Prostate gland (tissue), 2 donors: ENCODE data around the gene CTBP1. TPM values are rescaled to one million over a fixed set of nuclear protein-coding genes. Genes with fewer than 3 reads are reported as not detected.

Experiments used
- DNase-seq: peaks from one replicate; pipeline ENCODE4 v3.0.0-alpha.2; 2019; ENCODE audit warnings: low spot score
- H3K27ac ChIP-seq, 2 donors: fragments of 200-600 bp; sonication (generic); 2 replicates each; pipeline ENCODE4 v1.5.1; 2017 to 2019
- H3K27me3 ChIP-seq: fragments of 200-600 bp; sonication (generic); replicated peaks from 2 replicates; pipeline ENCODE4 v1.5.1; 2019; ENCODE audit not compliant: insufficient read depth
- H3K36me3 ChIP-seq, 2 donors: fragments of 200-600 bp; sonication (generic); 1 replicate in 1 of 2; 2 replicates in 1 of 2; pipeline versions ENCODE4 v1.5.1 to v1.8.1; 2017 to 2019
- H3K4me1 ChIP-seq: fragments of 200-600 bp; sonication (generic); replicated peaks from 2 replicates; pipeline ENCODE4 v1.5.1; 2019
- H3K4me3 ChIP-seq, 2 donors: fragments of 200-600 bp; sonication (generic); 2 replicates each; pipeline ENCODE4 v1.5.1; 2017 to 2019
- H3K9me3 ChIP-seq: fragments of 200-600 bp; sonication (generic); 2 replicates; pipeline ENCODE4 v1.5.1; 2017
- CTCF ChIP-seq, 4 experiments: fragments of 200-600 bp in 2 of 4; fragments of 450-650 bp in 2 of 4; sonication (generic) in 2 of 4; IDR thresholded peaks; 1 replicate in 3 of 4; 2 replicates in 1 of 4; pipeline ENCODE4 v1.5.1; 2016 to 2019; ENCODE audit warnings: antibody characterized with exemption in 4 of 4, mild to moderate bottlenecking in 2 of 4, moderate library complexity in 2 of 4
- POLR2A ChIP-seq: fragments of 450-650 bp; IDR thresholded peaks from one replicate; pipeline ENCODE4 v1.6.1; 2016; ENCODE audit warnings: antibody characterized with exemption, mild to moderate bottlenecking
- POLR2AphosphoS5 ChIP-seq: sonication (generic); formaldehyde crosslinking; IDR thresholded peaks from one replicate; pipeline ENCODE4 v1.6.1; 2017; ENCODE audit warnings: antibody characterized with exemption
- WGBS: methylation state at CpG from one replicate; pipeline ENCODE4 v1.1.5; 2018; 5-methylcytosine and 5-hydroxymethylcytosine counted together
- intact Hi-C: fragments of 100-400 bp; cut with DNase I; formaldehyde crosslinking; loops from one replicate; pipeline ENCODE4 v1.14.2; 2022
- total RNA-seq, 2 donors: library from RNA; depleted of rRNA; stranded (reverse); fragments of >200 nt; gene quantifications; one replicate each; pipeline ENCODE4 v1.1.0, GENCODE V29; 2016

CTBP1 gene
- total RNA-seq, 2 donors from 2014 or later, result 173 to 264 TPM

GRCh38 chr4:1164956-1165545, 83.9 kb downstream of the CTBP1 start:
- no peak overlapping the region for H3K4me3 ChIP-seq
- H3K27me3 ChIP-seq, result no peaks in the 10 kb centered on the region
- intact Hi-C loops, result loop anchor here (5.0 kb wide), 1 partner anchor 182 kb away; the partner anchor contains the start of gene UVSSA
- no peak for TF ChIP-seq POLR2A
- TF ChIP-seq POLR2AphosphoS5, result no peak
- no peak for TF ChIP-seq CTCF (IDR thresholded peaks at IDR 0.05)
- no peak overlapping the region for H3K27ac ChIP-seq
- no peaks in the 10 kb centered on the region for H3K9me3 ChIP-seq
- no peak for DNase-seq
- 95% methylated on average over 13 of the region's 13 CpGs for whole genome bisulfite sequencing
- H3K36me3 ChIP-seq, result no peaks in the 10 kb centered on the region
- H3K4me1 ChIP-seq, result no peaks in the 10 kb centered on the region

DNA sequence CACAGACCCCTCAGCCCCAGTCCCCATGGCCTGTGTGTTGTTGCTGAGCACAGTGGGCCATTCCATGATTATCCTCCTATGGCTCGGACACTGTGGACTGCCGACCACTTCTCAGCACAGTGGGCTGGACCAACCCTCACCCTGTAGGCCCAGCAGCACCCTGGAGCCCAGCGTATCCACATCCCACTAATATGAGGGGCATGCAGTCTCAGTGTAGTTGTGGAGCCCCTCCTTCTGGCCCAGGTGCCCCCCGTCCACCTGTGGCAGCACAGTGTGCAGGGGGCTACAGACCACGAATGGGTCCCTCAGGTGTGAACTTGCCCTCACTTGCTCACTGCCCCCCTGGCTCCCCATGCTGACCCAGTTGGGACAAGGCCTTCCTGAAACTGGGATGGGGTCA, 84.5 kb downstream of the CTBP1 start:
- Histone ChIP-seq H3K4me1 (no peaks in the 10 kb centered on the region), H3K36me3 (no peaks in the 10 kb centered on the region), H3K9me3 (no peaks in the 10 kb centered on the region), H3K4me3 (no peak overlapping the region), H3K27me3 (no peaks in the 10 kb centered on the region), H3K27ac (no peak overlapping the region)
- DNase-seq, result no peak
- TF ChIP-seq POLR2AphosphoS5 (no peak), POLR2A (no peak), CTCF (IDR thresholded peaks at IDR 0.05) (no peak)
- intact Hi-C loops, result no loop called here
- 93% methylated on average over 5 of the region's 5 CpGs for WGBS

GRCh38 chr4:1164040-1164439, 84.9 kb downstream of the CTBP1 start:
- H3K27ac ChIP-seq, result no peak overlapping the region
- H3K4me1 ChIP-seq, result no peaks in the 10 kb centered on the region
- no peak for TF ChIP-seq POLR2A
- TF ChIP-seq POLR2AphosphoS5, result no peak
- no peak for TF ChIP-seq CTCF (IDR thresholded peaks at IDR 0.05)
- no peaks in the 10 kb centered on the region for H3K36me3 ChIP-seq
- H3K9me3 ChIP-seq, result no peaks in the 10 kb centered on the region
- 86% methylated on average over 4 of the region's 4 CpGs for WGBS
- no peak for DNase-seq
- intact Hi-C loops, result no loop called here
- no peaks in the 10 kb centered on the region for H3K27me3 ChIP-seq
- no peak overlapping the region for H3K4me3 ChIP-seq

Other genes starting within 250 kb of the CTBP1 start
- 10 to 100 TPM; 26.6 to 29.4 TPM for gene FGFRL1, start 237.5 kb downstream of the CTBP1 start, total RNA-seq
- gene RNF212, start 135.6 kb downstream of the CTBP1 start, total RNA-seq, result 10 to 100 TPM in 1 of 2 donors, 1 to 10 TPM in 1; 7.1 to 15.3 TPM
- 100 to 1,000 TPM; 107 to 134 TPM for gene SPON2, start 76.5 kb downstream of the CTBP1 start, total RNA-seq
- 100 to 1,000 TPM in 1 of 2 donors, 10 to 100 TPM in 1; 76.0 to 110 TPM for gene MAEA, start 40.8 kb upstream of the CTBP1 start, total RNA-seq
- 10 to 100 TPM; 20.8 to 47.9 TPM for gene UVSSA, start 98.1 kb upstream of the CTBP1 start, total RNA-seq
- not detected for gene NKX1-1, start 157.3 kb upstream of the CTBP1 start, total RNA-seq